ENCODE results near the gene POLR1D. TPM values are rescaled to one million over a fixed set of nuclear protein-coding genes. Genes with fewer than 3 reads are reported as not detected.

Gene POLR1D
- total RNA-seq, 4 donors from 2014 or later, result 104 to 159 (median 142) TPM

DNA sequence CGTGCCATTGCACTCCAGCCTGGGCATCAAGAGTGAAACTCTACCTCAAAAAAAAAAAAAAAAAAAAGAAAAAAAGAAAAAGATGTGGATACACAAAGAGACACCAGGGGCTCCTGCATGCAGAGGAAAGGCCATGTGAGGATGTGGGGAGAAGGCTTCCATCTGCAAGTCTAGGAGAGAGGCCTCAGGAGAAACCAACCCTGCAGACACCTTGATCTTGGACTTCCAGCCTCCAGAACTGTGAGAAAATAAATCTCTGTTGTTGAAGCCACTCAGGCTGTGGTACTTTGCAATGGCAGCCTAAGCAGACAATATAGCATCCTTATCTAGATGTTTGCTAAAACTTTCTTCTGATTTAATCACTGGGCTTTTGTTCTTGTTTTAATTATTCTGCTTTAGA, 50.3 kb downstream of the POLR1D start:
- ATAC-seq, result no peak
- DNase-seq, result no peak
- in situ Hi-C loops (cut with MboI; ENCODE audit: low sequenced_read_pairs in 4 of 4) (no loop called here), intact Hi-C loops (cut with DNase I; ENCODE audit: low total_unique reads) (loop anchor here (10.0 kb wide), 1 partner anchor 137 kb away; no protein-coding TSS in a partner anchor)
- TF ChIP-seq POLR2A (IDR thresholded peaks at IDR 0.05) (no peak), CTCF (IDR thresholded peaks at IDR 0.05 in 4 of 5, conservative IDR thresholded peaks at IDR 0.05 in 1 of 5) (no peak)
- peaks cover 15 to 28% of the 10 kb centered on the region in 2 donors for H3K4me1 ChIP-seq
- H3K27me3 ChIP-seq, result no peaks in the 10 kb centered on the region
- H3K27ac ChIP-seq, result no peak overlapping the region
- no peaks in the 10 kb centered on the region for H3K36me3 ChIP-seq
- no peaks in the 10 kb centered on the region for H3K9me3 ChIP-seq
- H3K4me3 ChIP-seq, result no peak overlapping the region

Other genes starting within 250 kb of the POLR1D start
- gene GTF3A, start 197.3 kb upstream of the POLR1D start, total RNA-seq, result 100 to 1,000 TPM; 179 to 304 (median 242) TPM
- gene MTIF3, start 171.3 kb upstream of the POLR1D start, total RNA-seq, result 100 to 1,000 TPM in 2 of 4 donors, 10 to 100 TPM in 2; 73.9 to 113 (median 89.1) TPM
- gene LNX2, start 1.4 kb upstream of the POLR1D start, total RNA-seq, result 1 to 10 TPM; 5.0 to 7.1 (median 6.2) TPM
- not detected for gene GSX1, start 170.6 kb downstream of the POLR1D start, total RNA-seq